ENCODE measurements around the gene GRIP2.
A peak's percentile ranks its signal among the peaks of the same experiment; 100 is the strongest.

The GRIP2 gene

DNA sequence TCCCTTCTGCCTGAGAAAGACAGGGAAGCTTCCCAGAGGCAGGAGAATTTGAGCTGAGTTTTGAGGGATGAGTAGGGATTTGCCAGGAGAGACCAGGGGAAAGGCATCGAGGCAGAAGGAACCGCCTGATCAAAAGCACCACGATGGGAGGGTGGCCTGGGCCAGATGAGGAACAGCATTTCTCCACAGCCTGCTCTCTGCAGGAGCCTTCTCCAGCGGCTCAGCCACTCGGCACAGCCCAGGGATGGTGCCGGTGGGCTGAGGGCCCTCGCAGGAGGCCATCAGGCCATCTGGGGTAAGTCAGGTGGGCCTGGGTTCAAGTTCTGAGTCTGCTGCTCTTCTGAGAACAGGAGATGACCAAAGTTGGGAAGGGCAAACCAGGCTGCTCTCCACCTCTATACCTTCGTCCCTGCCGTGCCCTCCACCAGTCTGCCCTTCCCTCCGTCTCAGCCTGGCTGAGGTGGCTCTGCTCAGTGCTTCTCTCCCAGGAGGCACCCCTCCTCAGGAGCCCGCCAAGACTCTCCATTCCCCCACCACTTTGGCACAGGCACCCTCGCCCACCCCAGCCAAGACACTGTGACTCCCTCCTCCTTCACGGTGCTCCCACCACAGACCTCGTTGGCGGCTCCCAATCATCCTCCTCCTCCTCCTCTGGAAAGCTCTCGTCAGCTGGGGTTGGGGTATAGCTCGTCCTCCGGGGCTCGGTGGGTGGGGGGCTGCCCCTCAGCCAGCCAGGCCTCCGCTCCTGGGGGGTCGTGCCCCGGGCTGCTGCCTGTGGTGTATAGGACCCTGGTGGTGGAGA, 34.9 kb downstream of the GRIP2 start:
- no peak for DNase-seq

GRCh38 chr3:14503706-14504065, 36.5 kb downstream of the GRIP2 start:
- no peak for DNase-seq

DNA sequence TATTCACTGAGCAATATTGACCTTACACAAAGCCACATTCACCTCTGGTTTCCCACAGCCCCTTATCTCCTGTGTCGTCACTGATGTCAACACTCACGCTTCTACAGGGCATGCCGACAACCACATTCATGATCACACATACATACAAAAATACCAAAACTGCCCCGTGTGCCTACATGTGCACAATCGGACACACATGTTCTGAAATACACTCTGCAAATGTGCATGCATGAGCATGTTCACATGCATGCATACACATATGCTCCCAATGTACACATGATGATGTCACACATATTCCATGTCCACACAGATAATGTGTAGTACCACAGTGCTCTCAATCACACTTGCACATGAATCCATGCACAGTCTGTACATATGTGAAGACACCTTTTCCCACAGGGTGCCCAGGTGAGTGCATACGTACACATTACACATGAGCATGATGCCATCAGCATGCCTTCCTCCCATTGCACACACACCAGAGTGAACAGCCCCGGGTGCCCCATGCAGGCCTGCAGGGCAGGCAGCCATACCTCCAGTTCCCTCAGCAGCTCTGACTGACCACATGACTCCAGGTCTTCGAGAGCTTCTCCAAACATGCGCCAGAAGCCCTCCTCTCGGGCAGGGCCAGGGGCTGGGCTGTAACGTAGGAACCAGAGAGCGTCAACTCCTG, 37.0 kb downstream of the GRIP2 start:
- DNase-seq: no peak

- no peak for DNase-seq
Observed at GRCh38 chr3:14502472-14502871, 37.7 kb downstream of the GRIP2 start.

- no peak for DNase-seq
Observed at GRCh38 chr3:14497321-14497720, 42.8 kb downstream of the GRIP2 start.

DNA sequence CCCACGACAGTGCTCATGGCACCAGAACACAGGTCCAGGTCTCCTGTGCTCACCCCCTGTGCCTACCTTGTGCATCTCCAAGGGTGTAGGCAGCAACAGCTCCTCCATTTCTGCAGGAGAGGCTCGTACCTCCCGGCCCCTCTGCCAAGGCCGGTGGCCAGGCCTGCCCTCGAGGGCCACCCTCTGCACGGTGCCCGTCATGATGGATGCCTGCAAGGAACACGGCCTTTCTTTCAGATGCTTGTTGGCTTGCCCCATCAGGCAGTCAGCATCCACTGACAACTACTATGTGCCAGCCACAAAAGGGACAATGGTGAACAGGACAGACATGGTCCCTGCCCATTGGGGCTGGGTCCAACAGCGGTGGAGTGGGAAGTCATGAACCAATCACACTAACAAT, 43.8 kb downstream of the GRIP2 start:
- no peak for DNase-seq

- DNase-seq: no peak
Observed at GRCh38 chr3:14494973-14495300, 45.2 kb downstream of the GRIP2 start.

- DNase-seq: no peak
Observed at GRCh38 chr3:14494279-14494972, 45.7 kb downstream of the GRIP2 start.

- no peak for DNase-seq
Observed at GRCh38 chr3:14492948-14493881, 46.9 kb downstream of the GRIP2 start.

- no peak for DNase-seq
Observed at GRCh38 chr3:14491396-14492190, 48.5 kb downstream of the GRIP2 start.

DNA sequence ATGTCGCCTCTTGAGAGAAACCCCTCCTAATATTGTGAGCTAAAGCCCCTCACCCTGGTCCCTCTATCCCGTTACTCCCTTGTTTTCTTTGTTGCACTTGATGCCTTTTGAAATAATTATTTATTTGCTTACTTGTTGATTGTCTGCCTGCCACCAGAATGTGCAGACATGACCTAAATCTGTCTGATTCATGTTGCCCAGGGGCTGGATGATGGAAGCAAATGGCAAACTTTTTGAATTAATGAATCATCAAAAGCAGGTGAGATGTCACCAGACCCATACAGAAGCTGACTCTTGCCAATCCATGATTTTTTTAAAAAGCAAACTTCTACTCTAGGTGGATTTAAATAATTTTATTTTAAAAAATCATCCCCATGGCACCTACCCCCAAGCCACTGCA, 49.3 kb downstream of the GRIP2 start:
- no peak for DNase-seq

DNA sequence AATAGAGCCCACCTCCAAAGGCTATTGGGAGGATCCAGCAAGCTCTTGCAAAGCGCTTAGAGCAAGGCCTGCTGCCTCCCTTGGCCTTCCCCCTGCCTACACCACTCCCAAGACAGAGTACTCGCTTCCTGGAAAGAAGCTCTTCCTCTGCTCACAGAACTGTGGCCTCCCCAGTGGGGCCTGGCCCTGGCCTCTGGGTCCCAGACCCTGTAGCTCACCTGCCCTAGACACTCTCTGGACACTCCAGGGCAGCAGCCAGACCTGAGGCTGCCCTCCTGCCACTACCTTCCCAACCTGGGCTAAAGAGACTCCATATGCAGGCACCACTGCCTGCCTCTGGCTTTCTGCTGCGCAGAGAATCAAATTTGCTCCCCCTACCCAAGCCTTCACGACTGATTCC, 49.9 kb downstream of the GRIP2 start:
- DNase-seq: no peak

DNA sequence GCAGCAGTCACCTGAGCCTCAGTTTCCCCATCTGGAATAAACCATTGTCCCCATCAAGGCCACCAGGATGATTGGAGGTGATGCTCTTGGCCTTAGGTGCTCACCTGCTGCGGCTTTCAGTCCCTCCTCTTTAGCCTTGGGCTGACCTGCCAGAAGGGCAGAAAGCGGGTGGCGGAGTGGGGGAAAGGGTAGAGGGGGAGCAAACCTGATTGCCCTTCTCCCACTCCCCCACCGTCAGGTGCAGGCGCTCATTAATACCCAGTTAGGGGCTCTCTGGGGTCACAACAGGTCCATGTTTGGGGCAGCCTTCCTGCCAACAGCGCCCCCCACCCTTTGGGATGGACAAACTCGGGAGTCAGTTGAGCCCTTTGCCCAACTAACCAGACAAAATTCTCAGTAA, 50.5 kb downstream of the GRIP2 start:
- no peak for DNase-seq

DNA sequence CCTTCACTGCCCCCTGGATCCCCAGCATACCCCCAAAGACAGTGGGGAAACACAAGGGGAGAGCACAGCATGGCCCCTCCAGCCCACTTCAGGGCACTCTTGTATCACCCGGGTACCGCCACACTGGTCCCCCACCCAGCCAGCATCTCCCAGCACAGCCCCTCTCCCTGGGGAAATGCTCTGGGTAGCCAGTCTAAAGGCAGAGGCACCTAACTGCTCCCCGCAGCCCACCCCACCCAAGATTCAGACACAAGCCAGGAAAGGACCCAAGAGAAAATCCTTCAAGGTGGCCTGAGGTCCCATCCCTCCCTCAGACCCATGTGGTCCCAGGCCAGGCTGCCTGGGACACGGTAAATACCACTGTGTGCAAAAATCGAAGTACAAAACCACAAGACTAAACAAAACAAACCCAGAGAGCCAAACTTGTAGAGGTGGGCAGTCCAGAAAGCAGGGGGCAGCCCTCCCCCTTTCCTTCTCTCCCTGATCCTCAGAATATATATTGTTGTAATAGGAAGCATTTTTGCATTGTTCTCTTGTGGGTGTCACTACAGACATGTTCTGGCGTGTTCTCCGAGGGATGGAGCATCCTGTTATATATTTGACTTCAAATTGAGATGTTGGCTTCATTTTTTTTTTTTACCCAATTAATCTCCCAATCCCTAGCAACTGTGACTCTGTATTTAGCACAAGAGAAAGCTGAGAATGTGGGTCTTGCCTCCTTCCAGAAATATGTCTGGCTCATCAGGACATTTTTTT, 51.7 kb downstream of the GRIP2 start:
- DNase-seq: no peak

GRCh38 chr3:14487821-14488220, 52.3 kb downstream of the GRIP2 start:
- DNase-seq: no peak

GRCh38 chr3:14487086-14487485, 53.1 kb downstream of the GRIP2 start:
- peak; percentile 1 for DNase-seq

DNA sequence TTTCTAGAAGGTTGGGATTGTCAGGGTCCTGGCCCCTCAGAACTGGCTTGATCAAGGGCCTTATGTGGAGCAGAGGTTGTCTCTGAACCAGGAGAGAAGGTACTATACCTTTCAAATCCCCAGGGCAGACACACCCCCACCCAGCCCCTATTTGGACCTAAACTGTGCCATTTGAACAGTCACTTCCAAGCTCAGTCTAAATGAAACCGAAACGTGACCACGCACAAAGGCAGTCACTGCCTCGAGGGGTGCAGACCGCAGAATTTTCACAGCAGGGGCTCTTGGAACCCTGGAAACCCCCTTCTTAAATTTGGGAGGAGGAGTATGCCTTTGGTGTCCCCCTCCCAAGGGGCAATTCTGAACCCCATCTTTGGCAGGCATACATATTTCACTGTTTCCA, 53.7 kb downstream of the GRIP2 start:
- no peak for DNase-seq

- DNase-seq: peak; percentile 0
Observed at GRCh38 chr3:14485981-14486380, 54.2 kb downstream of the GRIP2 start.

DNA sequence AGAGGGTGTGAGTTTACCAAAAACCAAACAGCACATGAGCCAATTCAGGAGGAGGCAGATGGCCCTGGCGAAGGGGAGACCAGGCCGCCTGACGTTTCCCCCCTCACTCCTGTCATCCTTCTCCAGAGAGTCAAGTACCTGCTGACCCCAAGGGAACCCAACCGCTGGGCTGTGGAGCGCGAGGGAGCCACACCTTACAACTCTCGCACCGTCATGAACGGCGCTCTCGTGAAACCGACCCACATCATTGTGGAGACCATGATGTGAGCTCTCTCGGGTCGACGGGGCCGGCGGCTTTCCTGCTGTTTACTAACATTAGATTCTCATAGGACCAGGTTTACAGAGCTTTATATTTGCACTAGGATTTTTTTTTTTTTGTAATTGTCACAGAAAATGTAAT, 55.4 kb downstream of the GRIP2 start:
- peak; percentile 1 for DNase-seq

DNA sequence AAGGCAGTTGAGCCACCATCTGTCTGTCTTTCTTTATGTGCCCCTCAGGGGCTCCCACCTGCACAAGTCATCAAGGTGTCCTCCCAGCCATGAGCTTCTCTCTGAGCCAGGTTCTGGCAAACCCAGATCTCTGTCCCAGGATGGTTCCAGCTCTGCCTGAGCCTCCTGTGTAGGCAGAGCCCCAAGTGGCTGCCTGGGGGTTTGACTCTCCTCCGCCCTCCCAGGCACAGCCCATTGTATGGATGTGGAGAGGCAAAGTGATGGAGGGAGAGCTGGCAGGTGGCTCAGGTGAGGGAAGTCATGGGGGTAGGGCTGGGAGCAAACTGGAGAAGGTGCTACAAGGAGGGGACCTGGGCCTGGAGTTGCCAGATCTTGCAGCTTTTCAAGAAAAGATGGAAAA, 56.9 kb downstream of the GRIP2 start:
- DNase-seq: peak; percentile 2

DNA sequence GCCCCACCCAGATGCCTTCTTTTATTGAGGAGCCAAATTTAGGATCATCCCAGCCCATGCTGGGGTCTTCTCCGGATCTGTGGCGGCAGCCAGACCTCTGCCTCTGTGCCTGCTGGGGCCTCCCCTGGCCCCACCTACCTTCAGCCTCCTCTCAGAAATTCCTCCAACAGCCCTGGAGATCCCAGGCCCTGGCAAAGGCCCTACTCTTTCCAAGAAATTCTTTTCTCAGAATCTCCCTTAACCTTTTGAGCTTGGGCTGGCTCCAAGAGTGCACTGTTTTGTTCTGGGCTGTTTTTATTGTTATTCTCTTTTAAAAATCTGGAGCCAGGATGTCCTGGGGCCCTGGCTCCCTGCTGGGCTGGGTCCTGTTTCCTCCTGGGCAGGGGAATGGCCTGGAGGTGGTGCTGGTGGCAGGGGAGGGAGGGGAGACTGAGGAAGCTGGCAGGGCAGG, 57.8 kb downstream of the GRIP2 start:
- DNase-seq: peak; percentile 1

Data from CD4-positive, alpha-beta T cell treated with Interleukin-17A for 4 hours (primary cell).